IMR-90 (cell line): ENCODE results near the gene ZNF362. TPM values are rescaled to one million over a fixed set of nuclear protein-coding genes. Genes with fewer than 3 reads are reported as not detected.
A peak's percentile ranks its signal among the peaks of the same experiment; 100 is the strongest.

Source experiments
- ATAC-seq: fragments of 200-7000 bp; cut with Tn5 transposase; 2 replicates; pipeline ENCODE4 v1.9.1; 2020; ENCODE audit warnings: low read depth, mild to moderate bottlenecking, moderate library complexity
- BruUV-seq: library from RNA; stranded (reverse); fragments of 400-500 nt; replicated peaks from 2 replicates; lab custom pipeline; 2021; lab: Mats Ljungman, UMichigan
- CTCF ChIA-PET: fragments of 300-600 bp; formaldehyde crosslinking; extraction: SDS; loops from one replicate; lab custom pipeline; 2021; ENCODE audit warnings: antibody characterized with exemption; lab: Yijun Ruan, JAX
- POLR2A ChIA-PET: fragments of 300-600 bp; sonication (Branson Sonifier 250); formaldehyde crosslinking; loops from one replicate; lab custom pipeline; 2022; ENCODE audit warnings: antibody characterized with exemption; ENCODE audit not compliant: unreplicated experiment; lab: Charles Lee
- DNase-seq: peaks from one replicate; pipeline ENCODE4 v3.0.0; 2013
- H2AFZ ChIP-seq: replicated peaks from 2 replicates; pipeline ENCODE3; 2013; ENCODE audit warnings: low read length, mild to moderate bottlenecking; ENCODE audit not compliant: poor library complexity
- H2AK5ac ChIP-seq: 2 replicates; pipeline ENCODE4 v1.6.1; 2013; ENCODE audit warnings: low read depth, low read length, inconsistent platforms
- H2AK9ac ChIP-seq: replicated peaks from 2 replicates; pipeline ENCODE3; 2013; ENCODE audit warnings: mild to moderate bottlenecking, low read depth, low read length, moderate library complexity; ENCODE audit not compliant: poor library complexity
- H2BK120ac ChIP-seq: 2 replicates; pipeline ENCODE4 v1.6.1; 2013; ENCODE audit warnings: low read depth, low read length, inconsistent platforms
- H2BK15ac ChIP-seq: 3 replicates; pipeline ENCODE4 v1.6.1; 2013; ENCODE audit warnings: low read depth, low read length, inconsistent platforms
- H2BK20ac ChIP-seq: 2 replicates; pipeline ENCODE4 v1.6.1; 2013; ENCODE audit warnings: low read depth, mild to moderate bottlenecking, inconsistent platforms, low read length, moderate library complexity
- H2BK5ac ChIP-seq: 2 replicates; pipeline ENCODE4 v1.6.1; 2013; ENCODE audit warnings: mild to moderate bottlenecking, low read depth, low read length, inconsistent platforms; ENCODE audit not compliant: poor library complexity, severe bottlenecking
- H3K14ac ChIP-seq: replicated peaks from 2 replicates; pipeline ENCODE4 v1.6.1; 2013; ENCODE audit warnings: low read depth, low read length, inconsistent platforms
- H3K18ac ChIP-seq: 2 replicates; pipeline ENCODE4 v1.6.1; 2013; ENCODE audit warnings: low read depth, low read length, control low read depth
- H3K23ac ChIP-seq: 2 replicates; pipeline ENCODE4 v1.6.1; 2013; ENCODE audit warnings: low read depth, low read length, inconsistent platforms
- H3K27ac ChIP-seq: 2 replicates; pipeline ENCODE4 v1.5.1; 2013; ENCODE audit warnings: mild to moderate bottlenecking, control low read depth, low read length; ENCODE audit not compliant: insufficient read depth
- H3K27me3 ChIP-seq: 2 replicates; pipeline ENCODE4 v1.6.1; 2013; ENCODE audit warnings: low read length; ENCODE audit not compliant: control insufficient read depth, insufficient read depth
- H3K36me3 ChIP-seq: 2 replicates; pipeline ENCODE4 v1.6.1; 2013; ENCODE audit warnings: low read length, mixed read lengths; ENCODE audit not compliant: control insufficient read depth, insufficient read depth
- H3K4ac ChIP-seq: 2 replicates; pipeline ENCODE4 v1.6.1; 2013; ENCODE audit warnings: low read depth, low read length, inconsistent platforms
- H3K4me1 ChIP-seq: 2 replicates; pipeline ENCODE4 v1.6.1; 2013; ENCODE audit warnings: low read length, mixed read lengths; ENCODE audit not compliant: control insufficient read depth, insufficient read depth
- H3K4me2 ChIP-seq: 2 replicates; pipeline ENCODE4 v1.6.1; 2013; ENCODE audit warnings: low read depth, mild to moderate bottlenecking, control low read depth, low read length, moderate library complexity
- H3K4me3 ChIP-seq: 2 replicates; pipeline ENCODE4 v1.5.1; 2013; ENCODE audit warnings: low read depth, mild to moderate bottlenecking, control low read depth, low read length, moderate library complexity; ENCODE audit not compliant: insufficient read depth
- H3K56ac ChIP-seq: 2 replicates; pipeline ENCODE4 v1.6.1; 2013; ENCODE audit warnings: low read length, inconsistent platforms; ENCODE audit not compliant: insufficient read depth; ENCODE audit errors: extremely low read depth
- H3K79me1 ChIP-seq, 2 experiments: 2 replicates each; pipeline ENCODE4 v1.6.1; 2013; ENCODE audit warnings: low read length in 2 of 2, inconsistent platforms in 1 of 2, low read depth in 1 of 2
- H3K9ac ChIP-seq: 2 replicates; pipeline ENCODE4 v1.6.1; 2013; ENCODE audit warnings: low read depth, low read length, control low read depth
- H3K9me1 ChIP-seq: 2 replicates; pipeline ENCODE4 v1.6.1; 2013; ENCODE audit warnings: low read length, inconsistent platforms; ENCODE audit not compliant: insufficient read depth
- H3K9me3 ChIP-seq: 2 replicates; pipeline ENCODE4 v1.6.1; 2013; ENCODE audit warnings: low read length; ENCODE audit not compliant: control insufficient read depth, insufficient read depth
- H4K20me1 ChIP-seq: 2 replicates; pipeline ENCODE4 v1.6.1; 2013; ENCODE audit warnings: low read length, inconsistent platforms; ENCODE audit not compliant: insufficient read depth
- H4K5ac ChIP-seq: 2 replicates; pipeline ENCODE4 v1.6.1; 2013; ENCODE audit warnings: mild to moderate bottlenecking, low read depth, low read length, control low read depth
- H4K8ac ChIP-seq, 2 experiments: 2 replicates each; pipeline ENCODE4 v1.6.1; 2013; ENCODE audit warnings: low read depth in 2 of 2, low read length in 2 of 2, control low read depth in 1 of 2, inconsistent platforms in 1 of 2
- H4K91ac ChIP-seq: 2 replicates; pipeline ENCODE4 v1.6.1; 2013; ENCODE audit warnings: low read depth, low read length, inconsistent platforms; ENCODE audit not compliant: insufficient read depth
- CEBPB ChIP-seq: IDR thresholded peaks from 2 replicates; pipeline ENCODE4 v1.6.1; 2012; ENCODE audit warnings: low read depth, low read length, improper control_type of control experiment
- FOS ChIP-seq: fragments of 150-350 bp; IDR thresholded peaks from 2 replicates; pipeline ENCODE4 v1.6.1; 2016; ENCODE audit warnings: low read depth, low read length
- MAFK ChIP-seq: IDR thresholded peaks from 2 replicates; pipeline ENCODE4 v1.6.1; 2012; ENCODE audit warnings: low read depth, low read length, improper control_type of control experiment
- MAZ ChIP-seq: IDR thresholded peaks from 2 replicates; pipeline ENCODE4 v1.6.1; 2012; ENCODE audit warnings: low read depth, mild to moderate bottlenecking, low read length, improper control_type of control experiment, moderate library complexity, borderline replicate concordance
- POLR2A ChIP-seq: IDR thresholded peaks from 2 replicates; pipeline ENCODE4 v1.6.1; 2012; ENCODE audit warnings: mild to moderate bottlenecking, low read depth, low read length
- RCOR1 ChIP-seq: IDR thresholded peaks from 2 replicates; pipeline ENCODE4 v1.6.1; 2012; ENCODE audit warnings: mild to moderate bottlenecking, low read length, improper control_type of control experiment; ENCODE audit not compliant: insufficient replicate concordance
- WGBS, 2 experiments: methylation state at CpG; one replicate each; pipeline versions ENCODE4 v1.1.5 to v1.1.7; 2013; ENCODE audit warnings: missing lambda C conversion rate in 2 of 2; ENCODE audit not compliant: insufficient read length in 1 of 2; ENCODE audit errors: extremely low coverage in 2 of 2; 5-methylcytosine and 5-hydroxymethylcytosine counted together
- dilution Hi-C: fragments of 300-500 bp; cut with HindIII; formaldehyde crosslinking; loops from one replicate; pipeline ENCODE4 v1.14.3; 2018; ENCODE audit warnings: low sequenced_read_pairs; ENCODE audit not compliant: unreplicated experiment
- in situ Hi-C: fragments of 300-500 bp; cut with MboI; formaldehyde crosslinking; loops from 3 replicates; pipeline ENCODE4 v1.14.3; 2019; ENCODE audit warnings: low sequenced_read_pairs, inconsistent platforms, mixed read lengths
- intact Hi-C: fragments of 100-400 bp; cut with micrococcal nuclease; formaldehyde crosslinking; loops from 2 replicates; pipeline ENCODE4 v1.10.0; 2022
- polyA plus RNA-seq, 3 experiments: library from polyadenylated mRNA; depleted of rRNA; stranded (reverse); fragments of >200 nt; gene quantifications; 2 replicates each; pipeline ENCODE4 v1.2.3, GENCODE V29; 2012; ENCODE audit warnings: low replicate concordance in 1 of 3
- total RNA-seq: library from RNA; depleted of rRNA; stranded (reverse); fragments of >200 nt; gene quantifications from 2 replicates; pipeline ENCODE4 v1.2.3, GENCODE V29; 2012

ZNF362 gene
- total and polyA plus RNA-seq, 2 of the 4 experiments (the other 2 are of a cell fraction) = 5.7 to 12.9 TPM

GRCh38 chr1:33348676-33349080, 92.4 kb downstream of the ZNF362 start:
- ATAC-seq = no peak
- Histone ChIP-seq H3K27me3 (no peaks in the 10 kb centered on the region), H2AK5ac (peak overlapping the region; percentile 96), H3K9me1 (peaks cover 4% of the 10 kb centered on the region), H3K4me2 (peak overlapping the region; percentile 95), H3K4me3 (peak overlapping the region; percentile 98), H3K18ac (peak overlapping the region; percentile 93), H3K14ac (peak overlapping the region; percentile 99), H3K9me3 (no peaks in the 10 kb centered on the region), H4K20me1 (peaks cover 38% of the 10 kb centered on the region), H4K8ac (peak overlapping the region; percentile 65 to 97), H3K4ac (peak overlapping the region; percentile 99), H2BK120ac (peak overlapping the region; percentile 81), H2BK5ac (peak overlapping the region; percentile 99), H4K5ac (peak overlapping the region; percentile 93; the same call in 1 of the 2 replicates), H3K27ac (peak overlapping the region; percentile 95), H3K56ac (peak overlapping the region; percentile 95), H3K23ac (peak overlapping the region; percentile 100), H3K36me3 (peaks cover 5% of the 10 kb centered on the region), H3K4me1 (peaks cover 14% of the 10 kb centered on the region), H2AFZ (peak overlapping the region; percentile 37), H3K9ac (peak overlapping the region; percentile 100), H2BK15ac (peak overlapping the region; percentile 76; the same call in 2 of the 3 replicates), H4K91ac (peak overlapping the region; percentile 98), H3K79me1 (peaks cover 6 to 30% of the 10 kb centered on the region in 2 experiments), H2AK9ac (peak overlapping the region; percentile 73), H2BK20ac (peak overlapping the region; percentile 53; the same call in 1 of the 2 replicates)
- intact Hi-C loops (loop anchor here (5.0 kb wide), 1 partner anchor 51 kb away; no protein-coding TSS in a partner anchor), in situ Hi-C loops (no loop called here), dilution Hi-C loops (no loop called here)
- ChIA-PET CTCF (interaction anchor here (1.7 kb wide), 1 partner anchor 53 kb away, joined by 3 read pairs; no protein-coding TSS in a partner anchor), POLR2A (no interaction called here)
- no peak for TF ChIP-seq RCOR1
- TF ChIP-seq POLR2A = no peak; the same call in 1 of the 2 replicates
- no peak for TF ChIP-seq CEBPB
- no peak for TF ChIP-seq MAFK
- no peak for TF ChIP-seq FOS
- no peak for TF ChIP-seq MAZ
- BruUV-seq = no TSS peak
- 0% methylated on average over 2 of the region's 11 CpGs; no CpG with 5 or more reads in 1 of the 2 experiments for WGBS, 2 experiments
- no peak for DNase-seq
